Measurements from ENCODE around the gene TREM2.

DNA sequence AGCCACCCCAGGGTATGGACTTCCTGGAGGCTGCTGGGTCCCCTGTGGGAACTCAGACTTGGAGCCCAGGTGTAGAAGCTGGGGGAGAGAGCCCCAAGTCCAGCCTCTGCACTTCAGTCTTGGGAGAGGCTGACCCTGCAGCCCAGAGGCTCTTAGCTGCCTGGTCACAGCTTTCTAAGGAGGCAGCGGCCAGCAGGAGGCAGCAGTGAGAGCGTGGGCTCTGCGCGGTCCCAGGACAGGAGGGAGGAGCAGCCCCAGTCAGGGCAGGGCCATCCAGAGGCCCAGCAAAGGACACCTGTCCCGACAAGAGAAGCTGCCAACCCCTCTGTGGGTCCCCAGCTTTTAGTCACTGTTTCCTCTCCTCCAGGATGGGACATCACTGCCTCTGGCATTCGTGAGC is 28.7 kb upstream of the TREM2 start:
- TF ChIP-seq, protein P1, sequence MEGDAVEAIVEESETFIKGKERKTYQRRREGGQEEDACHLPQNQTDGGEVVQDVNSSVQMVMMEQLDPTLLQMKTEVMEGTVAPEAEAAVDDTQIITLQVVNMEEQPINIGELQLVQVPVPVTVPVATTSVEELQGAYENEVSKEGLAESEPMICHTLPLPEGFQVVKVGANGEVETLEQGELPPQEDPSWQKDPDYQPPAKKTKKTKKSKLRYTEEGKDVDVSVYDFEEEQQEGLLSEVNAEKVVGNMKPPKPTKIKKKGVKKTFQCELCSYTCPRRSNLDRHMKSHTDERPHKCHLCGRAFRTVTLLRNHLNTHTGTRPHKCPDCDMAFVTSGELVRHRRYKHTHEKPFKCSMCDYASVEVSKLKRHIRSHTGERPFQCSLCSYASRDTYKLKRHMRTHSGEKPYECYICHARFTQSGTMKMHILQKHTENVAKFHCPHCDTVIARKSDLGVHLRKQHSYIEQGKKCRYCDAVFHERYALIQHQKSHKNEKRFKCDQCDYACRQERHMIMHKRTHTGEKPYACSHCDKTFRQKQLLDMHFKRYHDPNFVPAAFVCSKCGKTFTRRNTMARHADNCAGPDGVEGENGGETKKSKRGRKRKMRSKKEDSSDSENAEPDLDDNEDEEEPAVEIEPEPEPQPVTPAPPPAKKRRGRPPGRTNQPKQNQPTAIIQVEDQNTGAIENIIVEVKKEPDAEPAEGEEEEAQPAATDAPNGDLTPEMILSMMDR (IDR thresholded peaks at IDR 0.05), result no peak
- no peak for TF ChIP-seq POLR2A (IDR thresholded peaks at IDR 0.05)
- no peak for TF ChIP-seq POLR2AphosphoS5 (IDR thresholded peaks at IDR 0.05; ENCODE audit: insufficient read depth in 1 of 2, low read depth in 1 of 2)
